ENCODE data around the gene ST7. TPM values are rescaled to one million over a fixed set of nuclear protein-coding genes. Genes with fewer than 3 reads are reported as not detected.
A peak's percentile ranks its signal among the peaks of the same experiment; 100 is the strongest.
"Not testable (repeated sequence)": the region's sequence is repeated elsewhere in the genome, so short reads cannot be mapped to it uniquely, and the experiment has no call there.

The ST7 gene
- total RNA-seq, 1 donor from 2014 or later, result 48.6 TPM

DNA sequence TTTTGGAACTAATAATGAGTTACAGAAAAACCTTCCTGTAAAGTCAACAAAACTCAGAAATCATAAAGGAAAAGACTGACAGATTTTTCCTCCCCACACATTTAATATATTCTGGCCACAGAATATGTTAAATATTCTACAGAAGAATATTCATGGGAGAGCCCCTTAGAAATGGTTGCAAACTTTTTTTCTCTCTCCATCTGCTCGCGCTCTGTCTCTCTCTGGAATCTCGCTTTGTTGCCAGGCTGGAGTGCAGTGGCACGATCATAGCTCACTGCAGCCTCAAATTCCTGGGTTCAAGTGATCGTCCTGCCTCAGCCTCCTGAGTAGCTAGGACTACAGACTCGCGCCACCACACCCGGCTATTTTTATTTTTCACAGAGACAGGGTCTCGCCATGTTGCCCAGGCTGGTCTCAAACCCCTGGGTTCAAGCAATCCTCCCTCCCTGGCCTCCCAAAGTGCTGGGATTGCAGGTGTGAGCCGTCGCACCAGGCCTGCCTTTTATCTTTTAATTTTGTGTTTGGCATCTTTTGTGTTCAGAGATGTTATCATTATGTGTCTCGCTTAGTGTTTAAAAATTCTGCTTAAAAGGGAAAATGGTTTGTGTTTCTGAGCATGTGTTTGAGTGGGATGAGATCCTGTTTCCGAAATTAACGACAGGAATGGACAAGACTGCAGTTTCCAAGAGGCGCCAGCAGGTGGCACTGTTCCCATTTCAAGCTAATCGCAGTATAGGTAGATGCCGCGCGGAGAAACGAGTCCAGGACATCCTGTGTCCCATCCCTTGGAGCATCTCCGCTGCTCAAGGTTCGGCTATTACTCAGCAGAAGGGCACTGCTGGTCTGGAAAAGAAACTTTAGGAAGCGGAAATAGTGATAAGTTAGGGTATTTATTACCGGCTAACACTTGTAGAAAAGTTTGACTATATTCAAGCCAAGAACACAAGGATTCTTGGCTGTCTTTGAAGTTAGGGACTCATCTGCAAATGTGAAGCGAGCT is 23.1 kb upstream of the ST7 start:
- H3K27me3 ChIP-seq, result no peaks in the 10 kb centered on the region
- ATAC-seq (peak; percentile 97), DNase-seq (peak; percentile 87)
- H3K4me3 ChIP-seq, result no peak overlapping the region
- no peaks in the 10 kb centered on the region for H3K36me3 ChIP-seq
- peaks cover 2% of the 10 kb centered on the region for H3K4me1 ChIP-seq
- H3K9me3 ChIP-seq, result no peaks in the 10 kb centered on the region
- H3K27ac ChIP-seq, result no peak overlapping the region
- intact Hi-C loops (cut with DNase I), result loop anchor here (10.0 kb wide), 1 partner anchor 195 kb away; no protein-coding TSS in a partner anchor
- TF ChIP-seq, protein P1, sequence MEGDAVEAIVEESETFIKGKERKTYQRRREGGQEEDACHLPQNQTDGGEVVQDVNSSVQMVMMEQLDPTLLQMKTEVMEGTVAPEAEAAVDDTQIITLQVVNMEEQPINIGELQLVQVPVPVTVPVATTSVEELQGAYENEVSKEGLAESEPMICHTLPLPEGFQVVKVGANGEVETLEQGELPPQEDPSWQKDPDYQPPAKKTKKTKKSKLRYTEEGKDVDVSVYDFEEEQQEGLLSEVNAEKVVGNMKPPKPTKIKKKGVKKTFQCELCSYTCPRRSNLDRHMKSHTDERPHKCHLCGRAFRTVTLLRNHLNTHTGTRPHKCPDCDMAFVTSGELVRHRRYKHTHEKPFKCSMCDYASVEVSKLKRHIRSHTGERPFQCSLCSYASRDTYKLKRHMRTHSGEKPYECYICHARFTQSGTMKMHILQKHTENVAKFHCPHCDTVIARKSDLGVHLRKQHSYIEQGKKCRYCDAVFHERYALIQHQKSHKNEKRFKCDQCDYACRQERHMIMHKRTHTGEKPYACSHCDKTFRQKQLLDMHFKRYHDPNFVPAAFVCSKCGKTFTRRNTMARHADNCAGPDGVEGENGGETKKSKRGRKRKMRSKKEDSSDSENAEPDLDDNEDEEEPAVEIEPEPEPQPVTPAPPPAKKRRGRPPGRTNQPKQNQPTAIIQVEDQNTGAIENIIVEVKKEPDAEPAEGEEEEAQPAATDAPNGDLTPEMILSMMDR (IDR thresholded peaks at IDR 0.05), result peak; percentile 95

DNA sequence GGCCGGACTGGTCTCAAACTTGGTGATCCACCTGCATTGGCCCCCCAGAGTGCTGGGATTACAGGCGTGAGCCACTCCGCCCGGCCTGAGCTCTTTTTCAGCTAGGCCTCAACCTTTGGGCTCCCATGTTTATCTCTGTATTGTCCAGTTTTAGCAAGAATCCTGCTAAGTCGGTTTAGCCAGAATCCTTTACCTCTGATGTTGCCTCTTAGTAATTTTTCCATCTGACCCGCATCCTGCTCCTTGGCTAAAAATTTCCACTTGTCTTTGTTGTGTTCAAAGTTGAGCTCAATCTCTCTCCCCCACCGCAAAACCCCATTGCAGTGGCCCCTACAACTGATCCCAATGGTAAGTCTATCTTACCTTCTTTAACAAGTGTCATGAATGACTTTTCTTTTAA is 20.7 kb upstream of the ST7 start:
- Histone ChIP-seq H3K4me3 (no peak overlapping the region), H3K36me3 (no peaks in the 10 kb centered on the region), H3K9me3 (no peaks in the 10 kb centered on the region), H3K27ac (no peak overlapping the region), H3K27me3 (no peaks in the 10 kb centered on the region), H3K4me1 (peaks cover 2% of the 10 kb centered on the region)
- intact Hi-C loops (cut with DNase I), result no loop called here
- TF ChIP-seq, protein P1 (IDR thresholded peaks at IDR 0.05), result no peak
- ATAC-seq, result no peak
- no peak for DNase-seq

DNA sequence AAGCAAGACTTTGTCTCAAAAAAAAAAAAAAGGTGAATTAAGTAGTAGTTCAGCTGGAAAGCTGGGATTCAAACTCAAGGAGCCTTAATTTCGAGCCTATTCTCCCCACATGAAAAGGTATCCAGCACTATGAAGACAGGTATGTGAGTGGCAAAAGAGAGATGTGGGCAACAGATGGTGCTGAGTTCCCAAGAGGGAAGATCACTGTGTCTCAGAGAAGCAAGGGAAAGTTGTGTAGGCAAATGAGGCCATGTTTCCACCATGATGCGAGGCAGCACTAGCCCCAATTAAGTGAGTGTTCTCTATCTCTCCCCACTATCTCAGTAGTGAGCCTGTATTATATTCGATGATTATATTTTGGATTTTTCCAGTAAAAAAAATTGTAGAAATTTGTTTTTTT is 19.8 kb upstream of the ST7 start:
- ATAC-seq, result no peak
- no peak overlapping the region for H3K27ac ChIP-seq
- intact Hi-C loops (cut with DNase I), result no loop called here

DNA sequence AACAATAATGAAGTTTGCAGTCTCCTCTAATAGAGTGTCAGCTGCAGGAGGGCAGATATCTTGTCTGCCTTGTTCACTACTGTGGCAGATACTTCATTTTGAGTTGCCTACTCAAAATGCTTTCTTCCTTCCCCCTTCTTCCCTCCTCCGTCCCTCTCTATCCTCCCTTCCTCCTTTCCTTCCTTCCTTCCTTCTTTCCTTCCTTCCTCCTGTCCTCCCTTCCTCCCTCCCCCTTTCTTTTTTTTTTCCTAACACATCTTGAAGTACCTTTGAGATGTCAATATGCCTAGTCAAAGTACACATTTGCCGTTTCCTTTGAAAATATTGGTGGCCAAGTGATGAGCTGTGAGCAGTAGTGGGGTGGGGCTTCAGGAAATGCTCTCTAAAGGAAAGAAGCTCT is 18.7 kb upstream of the ST7 start:
- H3K27ac ChIP-seq, result no peak overlapping the region
- no peaks in the 10 kb centered on the region for H3K36me3 ChIP-seq
- H3K4me3 ChIP-seq, result no peak overlapping the region
- ATAC-seq (no peak), DNase-seq (no peak)
- TF ChIP-seq, protein P1 (IDR thresholded peaks at IDR 0.05), result no peak
- no peaks in the 10 kb centered on the region for H3K27me3 ChIP-seq
- H3K4me1 ChIP-seq, result peaks cover 2% of the 10 kb centered on the region
- intact Hi-C loops (cut with DNase I), result no loop called here
- no peaks in the 10 kb centered on the region for H3K9me3 ChIP-seq

More for the DNA sequence above, 19.8 kb upstream of the ST7 start:
- no peak overlapping the region for H3K4me3 ChIP-seq
- TF ChIP-seq, protein P1 (IDR thresholded peaks at IDR 0.05), result no peak
- peaks cover 2% of the 10 kb centered on the region for H3K4me1 ChIP-seq
- no peaks in the 10 kb centered on the region for H3K9me3 ChIP-seq
- no peaks in the 10 kb centered on the region for H3K36me3 ChIP-seq
- no peak for DNase-seq
- H3K27me3 ChIP-seq, result no peaks in the 10 kb centered on the region

DNA sequence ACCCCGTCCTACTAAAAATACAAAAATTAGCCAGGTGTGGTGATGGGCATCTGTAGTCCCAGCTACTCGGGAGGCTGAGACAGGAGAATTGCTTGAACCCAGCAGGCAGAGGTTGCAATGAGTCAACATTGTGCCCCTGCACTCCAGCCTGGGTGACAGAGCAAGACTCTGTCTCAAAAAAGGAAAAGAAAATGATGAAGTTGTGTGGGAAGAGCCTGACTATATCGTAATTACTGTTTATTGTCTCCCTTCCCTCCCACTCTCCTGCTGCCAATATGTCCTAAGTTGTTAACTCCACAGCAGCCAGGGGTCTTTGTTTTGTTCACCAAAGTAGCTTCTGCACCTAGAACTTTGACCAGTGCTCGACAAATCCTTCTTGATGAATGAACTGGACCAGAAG is 16.5 kb upstream of the ST7 start:
- intact Hi-C loops (cut with DNase I); H3K4me3 ChIP-seq; H3K36me3 ChIP-seq; H3K9me3 ChIP-seq; DNase-seq; H3K27ac ChIP-seq; H3K27me3 ChIP-seq; ATAC-seq; H3K4me1 ChIP-seq: not testable (repeated sequence)

DNA sequence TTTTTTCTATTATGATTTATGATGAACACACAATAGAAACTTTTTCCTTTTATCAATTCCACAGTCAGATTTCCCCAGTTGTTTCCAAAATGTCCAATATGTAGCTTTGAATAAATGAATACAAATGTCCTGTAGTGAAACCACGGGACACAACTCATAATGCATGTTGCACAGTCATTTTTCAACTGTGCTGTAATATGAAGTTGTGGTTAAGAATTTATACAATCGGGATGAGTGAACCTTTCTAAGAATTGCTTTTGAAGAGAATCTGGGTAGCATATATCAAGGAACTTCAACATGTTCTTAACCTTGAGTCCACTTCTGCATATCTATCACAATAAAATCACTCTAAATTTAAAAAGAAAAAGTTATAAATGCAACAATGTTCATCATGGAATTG is 14.6 kb upstream of the ST7 start:
- DNase-seq (no peak), ATAC-seq (no peak)
- Histone ChIP-seq H3K36me3 (no peaks in the 10 kb centered on the region), H3K9me3 (no peaks in the 10 kb centered on the region), H3K4me3 (no peak overlapping the region), H3K27me3 (no peaks in the 10 kb centered on the region), H3K4me1 (no peaks in the 10 kb centered on the region), H3K27ac (no peak overlapping the region)
- intact Hi-C loops (cut with DNase I), result no loop called here
- TF ChIP-seq, protein P1 (IDR thresholded peaks at IDR 0.05), result no peak
